Ishikawa (cell line): Measurements from ENCODE around the gene LRRC74A.

ENCODE experiments used
- CEBPB ChIP-seq: IDR thresholded peaks from 2 replicates; pipeline ENCODE4 v1.6.1; 2012
- EGR1 ChIP-seq: IDR thresholded peaks from 2 replicates; pipeline ENCODE4 v1.6.1; 2012
- EP300 ChIP-seq: IDR thresholded peaks from 2 replicates; pipeline ENCODE4 v1.6.1; 2012; ENCODE audit warnings: borderline replicate concordance
- RAD21 ChIP-seq: IDR thresholded peaks from 2 replicates; pipeline ENCODE4 v1.6.1; 2012; ENCODE audit warnings: low read depth
- REST ChIP-seq: IDR thresholded peaks from 2 replicates; pipeline ENCODE4 v1.6.1; 2012; ENCODE audit warnings: low read depth, mild to moderate bottlenecking
- YY1 ChIP-seq: IDR thresholded peaks from 2 replicates; pipeline ENCODE4 v1.6.1; 2012; ENCODE audit warnings: low read depth
- TF ChIP-seq, protein P1 (sequence below): IDR thresholded peaks from 2 replicates; pipeline ENCODE4 v1.6.1; 2012
- TF ChIP-seq, protein P2 (sequence below): IDR thresholded peaks from 2 replicates; pipeline ENCODE4 v1.6.1; 2012

- TF ChIP-seq CEBPB = no peak
- no peak for TF ChIP-seq YY1
- no peak for TF ChIP-seq RAD21
- no peak for TF ChIP-seq EGR1
- TF ChIP-seq, protein P1, sequence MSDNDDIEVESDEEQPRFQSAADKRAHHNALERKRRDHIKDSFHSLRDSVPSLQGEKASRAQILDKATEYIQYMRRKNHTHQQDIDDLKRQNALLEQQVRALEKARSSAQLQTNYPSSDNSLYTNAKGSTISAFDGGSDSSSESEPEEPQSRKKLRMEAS = no peak
- TF ChIP-seq, protein P2, sequence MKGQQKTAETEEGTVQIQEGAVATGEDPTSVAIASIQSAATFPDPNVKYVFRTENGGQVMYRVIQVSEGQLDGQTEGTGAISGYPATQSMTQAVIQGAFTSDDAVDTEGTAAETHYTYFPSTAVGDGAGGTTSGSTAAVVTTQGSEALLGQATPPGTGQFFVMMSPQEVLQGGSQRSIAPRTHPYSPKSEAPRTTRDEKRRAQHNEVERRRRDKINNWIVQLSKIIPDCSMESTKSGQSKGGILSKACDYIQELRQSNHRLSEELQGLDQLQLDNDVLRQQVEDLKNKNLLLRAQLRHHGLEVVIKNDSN = no peak
- TF ChIP-seq EP300 = no peak
- TF ChIP-seq REST = no peak
Observed at GRCh38 chr14:76827696-76828296, 1.6 kb downstream of the LRRC74A start.
